ENCODE measurements around the gene PHF8.
A peak's percentile ranks its signal among the peaks of the same experiment; 100 is the strongest.

The PHF8 gene

DNA sequence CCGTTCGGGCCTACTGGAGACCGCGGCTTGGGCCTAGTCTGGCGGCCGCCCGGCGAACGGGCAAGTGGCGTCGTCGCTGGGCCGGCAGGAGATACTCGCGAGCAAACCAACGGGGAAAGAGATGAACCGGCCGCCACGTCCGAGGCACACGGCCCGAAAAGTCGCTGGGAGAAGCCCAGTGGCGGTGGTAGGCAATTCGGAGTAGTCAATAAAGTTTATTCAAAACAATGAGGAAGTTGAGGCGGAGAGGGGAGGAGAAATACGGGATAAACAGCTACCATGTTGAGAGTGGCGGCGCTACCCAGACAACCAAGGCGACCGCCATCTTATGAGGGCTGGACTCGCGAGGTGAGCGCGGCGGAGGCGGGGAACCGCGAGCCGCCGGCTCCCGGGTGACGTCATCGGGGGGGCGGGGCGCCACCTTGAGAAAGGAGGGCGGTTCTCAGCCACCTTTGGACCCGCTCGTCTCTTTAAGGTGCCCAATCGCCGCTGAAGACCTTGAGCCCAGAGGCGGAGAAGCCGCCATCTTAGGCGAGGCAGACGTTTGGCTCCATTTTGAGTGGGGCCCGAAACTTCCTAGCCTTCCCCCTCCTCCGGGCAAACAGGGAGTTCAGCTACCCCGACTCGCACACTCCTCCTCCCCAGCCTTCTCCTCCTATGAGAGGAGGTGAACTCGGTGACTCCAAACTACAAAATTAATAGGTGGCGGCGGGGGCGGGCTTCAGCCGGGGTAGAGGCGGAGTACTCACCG, at the start of gene PHF8:
PHF8 (minus strand) TSS at position 348 of the 751 bp plus-strand sequence. CDS start 1,745 bp downstream, outside the sequence.
- DNase-seq (ENCODE audit: low spot score), result peak; percentile 92

DNA sequence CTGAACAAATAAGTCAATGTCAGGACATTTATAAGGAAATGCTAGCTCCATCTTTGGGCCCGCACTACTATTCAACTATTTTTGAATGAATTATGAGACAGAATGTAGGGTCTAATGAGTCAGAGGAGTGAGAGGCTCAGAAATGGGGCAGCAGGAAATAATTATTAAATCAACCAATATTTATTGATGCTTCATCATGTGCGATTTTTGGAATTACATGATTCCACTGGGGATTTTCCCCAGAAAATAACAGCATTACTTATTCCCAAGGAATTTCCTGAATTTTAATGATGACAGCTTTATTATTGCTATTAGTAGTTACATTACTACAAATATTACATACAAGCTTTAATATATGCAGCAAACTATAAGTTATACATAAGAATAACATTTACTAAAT, 49.3 kb upstream of the PHF8 start:
- no peak for DNase-seq (ENCODE audit: low spot score)

GRCh38 chrX:54093159-54093558, 48.9 kb upstream of the PHF8 start:
- DNase-seq (ENCODE audit: low spot score), result no peak

DNA sequence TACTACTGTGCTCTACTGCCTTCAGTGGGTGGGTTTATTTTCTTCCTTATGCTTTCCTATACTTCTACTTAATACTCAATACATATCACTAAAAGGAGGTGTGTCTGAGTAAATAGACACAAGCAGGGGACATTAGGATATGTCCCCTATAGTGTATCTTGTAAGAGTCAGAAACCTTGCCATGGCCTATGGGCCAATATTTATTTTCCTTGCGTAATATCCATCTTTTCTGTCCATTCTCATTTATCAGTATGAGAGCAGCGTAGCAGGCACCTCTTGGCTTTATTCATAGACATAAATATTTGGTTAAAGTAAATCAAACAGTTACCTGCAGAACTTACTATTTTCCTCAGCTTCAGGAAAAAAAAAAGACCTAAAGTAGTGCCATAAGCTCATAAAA, 46.6 kb upstream of the PHF8 start:
- DNase-seq (ENCODE audit: low spot score), result no peak

DNA sequence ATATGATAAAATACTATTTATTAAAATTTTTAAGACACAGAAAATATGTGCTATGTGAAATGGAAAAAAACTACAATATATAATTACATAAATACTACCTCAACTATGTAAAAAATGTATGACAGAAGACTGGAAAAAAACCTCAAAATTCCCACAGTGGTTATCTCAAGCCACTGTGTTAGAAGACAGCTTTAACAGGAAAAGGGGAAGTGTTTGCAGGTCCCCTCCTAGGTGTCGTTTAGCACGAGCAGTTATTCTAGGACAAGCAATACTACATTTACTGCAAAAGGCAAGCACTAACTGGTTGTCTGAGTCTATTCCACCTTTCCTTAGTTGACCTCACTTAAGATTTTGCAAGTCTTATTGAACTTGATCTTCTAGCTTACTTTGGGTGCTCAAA, 44.9 kb upstream of the PHF8 start:
- no peak for DNase-seq (ENCODE audit: low spot score)

DNA sequence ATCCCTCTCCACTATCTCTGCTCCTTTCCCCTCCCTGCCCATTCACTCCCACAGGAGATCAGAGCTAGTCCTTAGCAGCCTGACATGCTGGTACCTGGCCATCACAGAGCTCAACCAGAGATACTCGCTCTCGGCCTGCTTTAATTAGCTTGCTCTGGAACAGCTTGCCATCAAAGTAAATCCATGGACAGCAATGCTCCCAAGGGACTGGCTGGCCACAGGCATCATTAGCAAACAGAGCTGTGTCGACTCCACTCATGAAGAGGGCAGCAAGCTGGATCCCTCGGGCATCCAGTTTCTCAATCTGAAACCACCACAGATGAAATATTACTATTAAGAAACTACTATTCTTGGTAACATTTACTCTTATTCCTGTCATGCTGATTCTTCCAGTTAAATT, 43.4 kb upstream of the PHF8 start:
- DNase-seq (ENCODE audit: low spot score), result no peak

GRCh38 chrX:54085666-54086065, 41.4 kb upstream of the PHF8 start:
- DNase-seq (ENCODE audit: low spot score), result no peak

- DNase-seq (ENCODE audit: low spot score), result no peak
Observed at GRCh38 chrX:54076903-54077302, 32.6 kb upstream of the PHF8 start.

DNA sequence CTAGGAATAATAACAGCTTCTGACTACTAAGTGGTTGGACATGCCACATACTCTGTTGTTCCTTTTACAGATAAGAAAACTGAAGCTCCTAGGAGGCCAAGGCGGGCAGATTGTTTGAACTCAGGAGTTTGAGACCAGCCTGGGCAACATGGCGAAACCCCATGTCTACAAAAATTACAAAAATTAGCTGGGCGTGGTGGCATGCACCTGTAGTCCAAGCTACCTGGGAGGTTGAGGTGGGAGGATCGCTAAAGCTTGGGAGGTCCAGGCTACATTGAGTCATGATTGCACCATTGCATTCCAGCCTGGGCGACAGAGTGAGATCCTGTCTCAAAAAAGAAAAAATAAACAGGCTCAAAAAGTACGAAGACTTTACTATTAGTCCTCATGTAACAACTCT, 30.6 kb upstream of the PHF8 start:
- DNase-seq (ENCODE audit: low spot score), result no peak

DNA sequence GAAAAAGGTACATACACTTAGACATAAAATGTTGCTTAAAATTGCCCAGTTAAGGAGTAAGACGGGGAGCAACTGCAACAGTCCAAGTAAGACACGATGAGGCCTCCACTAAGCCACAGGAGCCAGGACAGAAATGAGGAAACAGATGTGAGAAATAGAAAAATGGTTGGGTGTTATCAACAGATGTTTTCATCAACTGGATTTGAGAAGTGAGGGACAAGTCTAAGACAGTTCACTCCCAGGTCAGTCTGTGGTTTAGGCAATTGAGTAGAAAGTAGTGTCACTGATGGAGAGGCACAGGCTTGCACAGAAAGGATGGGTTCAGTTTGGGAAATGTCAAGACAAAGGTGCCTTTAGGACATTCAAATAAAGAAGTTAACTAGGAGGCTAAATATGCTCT, 23.5 kb upstream of the PHF8 start:
- no peak for DNase-seq (ENCODE audit: low spot score)

DNA sequence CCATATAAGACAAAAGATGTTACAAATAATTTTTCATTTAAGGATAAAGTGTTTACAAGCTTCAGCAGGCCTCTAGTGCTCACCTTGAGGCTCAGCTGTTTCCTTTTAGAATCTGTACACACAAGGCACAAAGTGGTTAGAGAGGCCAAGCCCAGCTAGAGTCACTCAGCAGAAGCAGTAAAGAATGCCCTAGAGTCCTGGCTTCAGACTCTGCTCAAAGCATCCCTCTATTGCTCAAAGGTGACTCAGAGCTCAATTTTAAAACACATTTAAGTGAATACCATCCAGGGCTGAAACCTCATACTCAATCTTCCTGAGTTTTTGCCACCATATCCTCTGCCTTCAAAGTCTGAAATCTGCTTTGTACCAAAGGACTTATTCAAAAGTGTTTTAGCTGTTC, 22.6 kb upstream of the PHF8 start:
- DNase-seq (ENCODE audit: low spot score), result no peak

- DNase-seq (ENCODE audit: low spot score), result no peak
Observed at GRCh38 chrX:54064564-54064963, 20.3 kb upstream of the PHF8 start.

DNA sequence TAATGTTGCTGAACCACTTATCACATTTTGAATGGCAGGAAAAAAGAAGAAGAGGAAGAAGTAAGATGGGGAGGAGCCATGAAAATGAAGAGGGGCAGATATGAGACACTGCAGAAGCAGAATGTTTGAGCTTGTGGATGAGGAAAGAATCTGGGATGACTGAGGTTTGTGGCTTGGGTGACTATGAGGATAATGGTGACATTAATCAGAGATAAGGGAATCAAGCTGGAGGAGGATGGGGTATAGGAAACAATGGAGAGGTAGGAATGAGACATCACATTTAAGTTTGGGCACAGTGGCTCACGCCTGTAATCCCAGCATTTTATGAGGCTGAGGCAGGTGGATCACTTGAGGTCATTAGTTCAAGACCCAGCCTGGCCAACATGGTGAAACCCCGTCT, 19.1 kb upstream of the PHF8 start:
- DNase-seq (ENCODE audit: low spot score), result no peak

DNA sequence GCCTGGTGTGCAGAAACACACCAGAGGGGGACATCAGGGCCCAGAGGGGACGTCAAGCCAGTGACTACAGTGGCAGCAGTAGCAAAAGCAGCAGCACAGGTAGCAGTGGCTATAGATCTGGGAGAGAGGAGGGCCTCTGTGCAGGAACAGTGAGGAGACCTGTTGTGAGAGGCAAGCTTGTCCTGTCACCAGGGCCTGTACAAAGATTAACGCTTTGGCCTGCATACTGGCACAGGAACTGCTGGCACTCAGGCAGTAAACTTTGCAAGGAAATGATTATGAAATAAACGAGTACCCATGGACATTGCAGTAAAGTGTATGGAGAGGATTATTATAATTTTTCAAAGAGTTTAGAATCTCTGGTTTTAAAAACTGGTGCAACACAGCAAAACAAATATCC, 5.5 kb upstream of the PHF8 start:
- DNase-seq (ENCODE audit: low spot score), result no peak

DNA sequence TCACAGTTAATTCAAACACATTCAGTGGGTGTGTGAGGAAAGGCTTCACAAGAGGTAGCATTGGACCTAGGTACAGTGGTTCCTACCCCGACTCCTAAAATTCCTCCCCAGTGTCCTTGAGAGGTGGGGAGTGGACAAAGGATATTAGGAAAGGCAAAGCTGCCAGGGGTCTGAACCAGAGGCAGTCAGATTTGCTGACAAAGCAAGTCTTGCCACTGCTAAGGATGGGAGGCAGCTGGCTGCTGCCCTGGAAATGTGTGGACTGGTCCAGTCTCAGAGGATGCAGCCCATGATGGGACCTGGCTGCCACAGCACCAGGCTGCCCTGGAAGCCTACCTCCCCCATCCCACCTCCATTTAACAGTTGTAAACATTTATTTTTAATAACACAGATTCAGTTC, 4.1 kb upstream of the PHF8 start:
- DNase-seq (ENCODE audit: low spot score), result no peak

DNA sequence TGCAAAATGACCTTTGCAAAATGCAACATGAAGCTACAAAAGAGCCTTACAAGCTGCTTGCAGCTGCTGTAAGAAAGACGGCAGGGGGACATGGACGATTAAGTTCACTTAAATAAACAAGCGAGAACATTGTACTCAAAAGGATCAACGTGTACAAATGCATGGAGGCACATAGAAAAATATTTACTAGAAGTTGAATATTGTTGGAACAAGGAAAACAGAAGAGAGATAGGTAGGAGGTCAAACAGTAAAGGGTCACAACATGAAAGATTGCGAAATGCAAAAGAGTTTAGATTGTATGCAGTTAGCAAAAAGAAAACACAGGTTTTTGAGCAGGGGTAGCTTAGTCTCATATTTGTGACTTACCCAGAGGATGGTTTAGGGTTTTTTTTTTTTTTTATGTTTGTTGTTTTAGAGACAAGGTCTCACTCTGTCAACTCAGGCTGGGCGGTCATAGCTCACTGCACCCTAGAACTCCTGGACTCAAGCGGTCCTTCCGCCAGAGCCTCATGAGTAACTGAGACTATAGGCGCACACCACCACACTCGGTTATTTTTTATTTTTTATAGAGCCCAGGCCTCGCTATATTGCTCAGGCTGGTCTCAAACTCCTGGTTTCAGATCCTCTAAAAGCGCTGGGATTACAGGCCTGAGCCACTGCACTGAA, 1.4 kb upstream of the PHF8 start:
- no peak for DNase-seq (ENCODE audit: low spot score)

DNA sequence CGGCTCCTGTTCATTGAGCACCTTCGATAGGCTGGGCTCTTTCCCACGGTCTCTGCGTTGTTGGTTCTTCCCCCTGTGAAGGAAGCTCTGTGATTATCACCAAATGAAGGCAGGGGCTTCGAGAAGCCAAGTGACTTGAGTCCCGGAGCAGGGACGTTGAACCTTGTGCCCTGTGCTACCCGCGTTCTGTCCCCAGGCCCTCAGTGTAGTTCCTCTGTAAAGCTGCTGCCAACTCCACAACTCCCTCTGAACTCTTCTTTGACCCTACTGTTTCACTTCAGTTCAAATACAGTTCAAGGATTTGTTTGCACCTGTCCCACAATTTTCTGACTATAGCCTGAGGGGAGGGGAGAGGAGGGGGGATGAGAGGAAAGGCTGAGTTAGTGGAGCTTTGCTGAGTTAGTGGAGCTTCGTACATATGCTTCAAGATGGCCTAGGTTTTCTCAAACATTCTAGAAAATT, 635 bp upstream of the PHF8 start:
- DNase-seq (ENCODE audit: low spot score), result no peak

GRCh38 chrX:54043541-54044125, 640 bp downstream of the PHF8 start:
- DNase-seq (ENCODE audit: low spot score), result peak; percentile 24

- DNase-seq (ENCODE audit: low spot score), result no peak
Observed at GRCh38 chrX:54043056-54043455, 1.2 kb downstream of the PHF8 start.

DNA sequence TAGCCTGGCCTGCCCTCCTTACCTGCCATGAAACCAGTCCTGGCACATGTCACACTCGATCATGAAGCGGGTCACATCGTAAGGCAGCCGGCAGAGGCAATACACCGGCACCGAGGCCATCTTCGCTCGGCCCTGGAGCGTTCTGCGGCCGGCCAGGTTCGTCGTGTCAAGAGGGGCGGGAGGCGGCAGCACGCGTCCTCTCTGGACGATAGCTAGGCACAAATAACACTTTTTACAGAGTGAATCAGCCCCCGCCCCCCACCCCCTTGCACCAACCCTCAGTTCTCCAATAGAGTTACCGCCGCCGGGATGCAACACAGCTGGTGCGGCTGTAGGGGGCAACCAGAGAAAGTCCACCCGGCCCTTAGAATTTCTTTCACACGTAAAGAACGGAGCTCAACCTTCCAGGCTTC, 1.7 kb downstream of the PHF8 start:
- peak; percentile 17 for DNase-seq (ENCODE audit: low spot score)

GRCh38 chrX:54030329-54030728, 13.9 kb downstream of the PHF8 start:
- DNase-seq (ENCODE audit: low spot score), result no peak

DNA sequence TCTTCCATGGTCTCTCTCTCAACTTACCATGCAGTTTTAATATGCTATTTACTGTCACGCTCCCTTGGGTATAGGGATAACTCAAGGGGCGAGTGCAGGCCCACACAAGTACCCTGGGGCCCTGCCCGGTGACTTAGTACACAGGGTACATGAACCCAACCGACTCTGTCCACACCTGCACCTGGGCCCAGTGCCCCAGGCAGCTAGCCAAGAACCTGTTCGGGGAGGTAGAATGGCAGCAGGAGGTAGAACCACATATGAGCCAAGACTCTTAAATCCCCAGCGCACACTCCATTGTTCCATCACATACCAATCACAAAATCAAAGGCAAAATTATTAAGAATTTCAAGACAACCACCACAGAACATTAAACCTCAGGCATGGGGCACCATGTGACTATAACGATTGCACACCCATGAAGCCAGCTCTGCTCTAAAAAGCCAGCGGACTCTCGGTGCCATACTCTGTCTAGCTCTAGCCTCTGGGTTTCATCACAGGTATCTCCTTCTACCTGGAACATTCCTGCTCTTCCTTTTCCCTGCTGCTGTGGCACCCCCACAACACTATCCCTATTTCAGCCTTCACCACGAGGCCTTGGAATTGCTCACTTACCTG, 14.6 kb downstream of the PHF8 start:
- no peak for DNase-seq (ENCODE audit: low spot score)

- DNase-seq (ENCODE audit: low spot score), result no peak
Observed at GRCh38 chrX:54024350-54024749, 19.9 kb downstream of the PHF8 start.
